Epithelial cell of prostate (primary cell): ENCODE data around the gene HADH.
"Not testable (repeated sequence)": the region's sequence is repeated elsewhere in the genome, so short reads cannot be mapped to it uniquely, and the experiment has no call there.

ENCODE experiments used
- DNase-seq: peaks from one replicate; pipeline ENCODE4 v3.0.0-alpha.2; 2011; ENCODE audit warnings: low read depth, low spot score
- H3K27ac ChIP-seq: fragments of 450-650 bp; 2 replicates; pipeline ENCODE4 v1.5.1; 2017; ENCODE audit warnings: mild to moderate bottlenecking

Gene HADH

DNA sequence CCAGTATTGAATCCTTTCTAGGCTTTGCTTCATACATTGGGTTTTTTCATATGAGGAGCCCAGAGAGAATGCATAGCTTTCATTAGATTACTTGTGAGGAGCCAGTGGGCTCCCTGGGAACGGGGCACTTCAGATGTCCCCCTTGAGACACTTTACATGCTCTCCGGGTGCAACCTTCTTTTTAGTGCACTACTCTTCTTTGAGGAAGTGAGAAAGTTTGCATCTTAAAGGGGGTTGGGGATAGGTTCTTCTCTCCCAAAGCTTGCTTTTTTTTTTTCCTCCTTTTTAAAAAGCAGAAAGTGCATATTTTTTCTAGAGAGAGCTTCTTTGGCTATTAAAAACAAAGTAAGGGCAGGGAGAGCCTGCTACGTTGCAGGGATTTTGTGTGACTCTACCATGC lies 4.3 kb downstream of the HADH start:
- no peak overlapping the region for H3K27ac ChIP-seq
- no peak for DNase-seq

DNA sequence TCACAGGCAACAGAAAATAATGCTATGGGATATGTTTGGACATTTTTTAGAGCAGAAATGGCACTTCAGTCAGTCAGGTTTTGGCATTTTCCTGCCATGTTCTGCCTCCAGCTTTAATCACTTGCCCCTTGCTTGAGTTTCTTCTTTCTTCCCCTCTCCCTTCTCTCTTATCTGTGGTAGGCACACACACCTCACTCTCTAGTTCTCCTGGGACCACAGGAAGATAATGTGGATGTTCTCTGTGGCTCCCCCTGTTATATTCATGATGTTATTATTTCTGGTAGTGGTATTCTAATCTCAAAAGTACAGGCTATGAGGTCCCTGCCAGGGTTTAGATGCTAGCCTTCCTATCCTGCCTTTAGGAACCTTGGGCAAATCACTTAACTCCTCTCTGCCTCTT lies 5.2 kb downstream of the HADH start:
- DNase-seq: no peak
- H3K27ac ChIP-seq: no peak overlapping the region

GRCh38 chr4:107996949-107997788 lies 7.5 kb downstream of the HADH start:
- peak overlapping the region; percentile 24 for H3K27ac ChIP-seq
- DNase-seq: no peak

DNA sequence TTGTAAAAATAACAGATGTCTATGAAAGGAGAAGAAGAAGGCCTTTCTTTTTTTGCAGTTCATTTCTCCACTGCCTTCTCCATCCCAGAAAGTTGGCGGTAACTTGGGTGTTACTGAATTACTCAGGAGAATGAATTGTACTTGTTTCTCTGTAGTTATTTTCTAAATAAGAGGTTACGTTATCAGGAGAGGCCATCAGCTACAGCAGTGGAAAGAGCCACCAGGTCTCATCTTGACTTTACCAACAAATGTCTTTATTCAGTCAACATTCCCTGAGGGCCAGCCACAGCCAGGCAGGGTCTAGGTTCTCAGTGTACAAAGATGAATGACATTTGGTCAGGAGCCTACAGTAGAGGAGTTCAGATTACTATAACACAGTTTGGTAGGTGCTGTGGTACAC lies 8.1 kb downstream of the HADH start:
- DNase-seq: no peak
- H3K27ac ChIP-seq: peak overlapping the region; percentile 24

DNA sequence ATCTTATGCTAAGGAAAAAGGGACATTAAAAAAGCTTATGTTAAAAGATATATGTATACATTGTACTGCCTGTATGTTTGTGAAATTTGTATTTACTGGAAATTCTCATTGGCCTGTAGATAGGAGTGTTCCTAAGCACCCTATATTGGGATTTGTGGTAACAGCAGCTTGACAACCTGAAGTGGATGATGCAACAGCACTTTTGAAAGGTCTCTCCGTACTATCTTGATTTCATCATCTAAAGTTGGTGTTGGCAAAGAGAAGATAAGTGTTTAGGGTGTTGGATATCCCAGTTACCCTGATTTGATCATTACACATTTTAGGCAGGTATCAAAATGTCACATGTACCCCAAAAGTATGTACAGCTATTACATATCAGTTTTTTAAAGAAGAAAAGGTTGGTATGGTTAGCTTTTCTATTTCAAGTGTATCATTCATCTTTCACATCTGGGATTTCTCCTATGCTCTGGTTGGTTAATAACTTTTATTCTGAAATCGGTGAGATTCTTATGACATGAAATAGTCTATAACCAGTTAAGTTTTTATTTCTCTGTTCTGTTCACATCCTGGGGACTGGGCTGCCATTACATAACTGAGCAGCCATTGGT lies 10.3 kb downstream of the HADH start:
- H3K27ac ChIP-seq: no peak overlapping the region
- no peak for DNase-seq

- DNase-seq: no peak
- H3K27ac ChIP-seq: no peak overlapping the region
Measured at GRCh38 chr4:108001540-108002135, 11.9 kb downstream of the HADH start.

- no peak for DNase-seq
- H3K27ac ChIP-seq: no peak overlapping the region
Measured at GRCh38 chr4:108003982-108004515, 14.4 kb downstream of the HADH start.

DNA sequence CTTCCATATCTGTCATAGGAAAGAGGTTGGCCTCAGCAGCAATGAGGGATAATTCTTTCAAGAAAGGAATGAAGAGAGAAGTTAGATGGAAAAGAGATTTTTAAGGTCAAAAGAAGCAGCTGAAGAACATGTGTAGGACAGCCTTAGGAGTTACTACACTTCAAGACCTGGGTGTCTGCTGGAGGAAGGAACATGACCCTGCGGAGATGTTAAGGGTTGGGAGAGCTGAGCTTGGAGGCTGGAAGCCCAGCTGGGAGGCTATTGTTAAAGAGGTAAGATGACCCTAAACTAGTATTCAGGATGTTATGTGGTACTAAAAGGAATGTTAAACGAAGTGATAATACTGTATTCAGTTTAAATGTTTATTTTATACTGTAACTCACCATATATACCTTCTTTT lies 15.0 kb downstream of the HADH start:
- DNase-seq: no peak
- no peak overlapping the region for H3K27ac ChIP-seq

GRCh38 chr4:108005807-108006206 lies 16.1 kb downstream of the HADH start:
- no peak for DNase-seq
- H3K27ac ChIP-seq: no peak overlapping the region

- DNase-seq: no peak
Measured at GRCh38 chr4:108006361-108006760, 16.7 kb downstream of the HADH start.

DNA sequence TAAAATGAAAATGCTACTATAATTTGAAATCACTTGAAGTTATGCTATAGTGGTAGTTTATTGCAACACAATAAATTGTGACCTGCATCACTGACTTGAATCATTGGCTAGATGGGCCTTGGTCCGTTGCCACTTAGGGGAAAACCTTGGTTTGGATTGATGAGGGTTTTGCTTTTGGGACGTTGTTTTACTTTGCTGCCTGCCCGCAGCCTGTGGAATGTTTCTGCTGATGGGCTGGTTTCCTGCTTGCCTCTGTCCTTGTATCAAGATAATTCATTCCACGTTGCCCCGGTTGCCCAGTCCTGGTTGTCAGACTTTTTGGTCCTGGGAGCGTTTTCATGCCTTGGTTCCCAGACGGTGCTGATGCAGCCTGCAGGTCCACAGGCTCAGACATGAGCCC lies 18.3 kb downstream of the HADH start:
- H3K27ac ChIP-seq: peak overlapping the region; percentile 62

More at GRCh38 chr4:108006361-108006760, 16.7 kb downstream of the HADH start:
- H3K27ac ChIP-seq: no peak overlapping the region

DNA sequence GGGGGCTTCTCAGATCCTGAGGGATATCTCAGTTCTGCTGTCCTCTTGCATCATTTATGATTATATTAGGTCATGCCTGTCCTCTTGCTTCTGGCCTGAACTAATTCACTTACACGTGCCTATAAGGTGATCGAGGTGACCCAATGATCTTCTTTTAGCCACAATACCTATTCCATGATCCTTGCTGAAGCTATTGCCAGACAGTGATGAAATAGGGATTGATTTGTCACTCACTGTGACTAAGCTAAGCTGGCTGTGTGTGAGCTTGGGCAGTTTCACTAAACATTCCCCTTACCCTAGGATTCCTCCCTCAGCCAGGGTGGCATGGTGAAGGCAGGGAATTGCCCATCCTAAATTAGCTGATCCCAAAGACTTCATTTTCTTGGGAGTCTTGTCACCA lies 19.0 kb downstream of the HADH start:
- DNase-seq: peak; percentile 70
- peak overlapping the region; percentile 62 for H3K27ac ChIP-seq

More for the DNA sequence above, 18.3 kb downstream of the HADH start:
- no peak for DNase-seq

GRCh38 chr4:108010167-108010566 lies 20.5 kb downstream of the HADH start:
- H3K27ac ChIP-seq: peak overlapping the region; percentile 62
- no peak for DNase-seq

- peak overlapping the region; percentile 13 for H3K27ac ChIP-seq
- DNase-seq: not testable (repeated sequence)
Measured at GRCh38 chr4:108012382-108012781, 22.7 kb downstream of the HADH start.

DNA sequence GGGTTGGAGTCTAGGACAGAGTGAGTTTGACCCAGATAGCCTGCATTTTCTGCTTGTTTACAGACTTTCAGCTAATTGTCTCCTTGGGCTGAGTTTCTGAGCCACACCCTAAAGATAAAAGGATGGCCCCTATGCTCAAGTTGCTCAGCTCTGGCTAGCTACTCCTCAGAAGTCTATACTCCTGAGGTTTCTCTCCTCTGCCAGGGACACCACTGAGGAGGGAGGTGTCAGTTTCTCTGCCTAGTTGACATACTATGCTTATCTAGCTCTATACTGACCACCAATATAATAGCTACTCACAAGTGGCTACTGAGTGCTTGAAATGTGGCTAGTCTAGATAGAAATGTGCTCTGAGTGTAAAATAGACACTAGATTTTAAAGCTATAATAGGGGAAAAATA lies 23.6 kb downstream of the HADH start:
- DNase-seq: no peak
- peak overlapping the region; percentile 13 for H3K27ac ChIP-seq

GRCh38 chr4:108013955-108014354 lies 24.3 kb downstream of the HADH start:
- no peak for DNase-seq
- no peak overlapping the region for H3K27ac ChIP-seq

- no peak for DNase-seq
- no peak overlapping the region for H3K27ac ChIP-seq
Measured at GRCh38 chr4:108018040-108018883, 28.6 kb downstream of the HADH start.

GRCh38 chr4:108018884-108019187 lies 29.1 kb downstream of the HADH start:
- no peak overlapping the region for H3K27ac ChIP-seq
- no peak for DNase-seq

DNA sequence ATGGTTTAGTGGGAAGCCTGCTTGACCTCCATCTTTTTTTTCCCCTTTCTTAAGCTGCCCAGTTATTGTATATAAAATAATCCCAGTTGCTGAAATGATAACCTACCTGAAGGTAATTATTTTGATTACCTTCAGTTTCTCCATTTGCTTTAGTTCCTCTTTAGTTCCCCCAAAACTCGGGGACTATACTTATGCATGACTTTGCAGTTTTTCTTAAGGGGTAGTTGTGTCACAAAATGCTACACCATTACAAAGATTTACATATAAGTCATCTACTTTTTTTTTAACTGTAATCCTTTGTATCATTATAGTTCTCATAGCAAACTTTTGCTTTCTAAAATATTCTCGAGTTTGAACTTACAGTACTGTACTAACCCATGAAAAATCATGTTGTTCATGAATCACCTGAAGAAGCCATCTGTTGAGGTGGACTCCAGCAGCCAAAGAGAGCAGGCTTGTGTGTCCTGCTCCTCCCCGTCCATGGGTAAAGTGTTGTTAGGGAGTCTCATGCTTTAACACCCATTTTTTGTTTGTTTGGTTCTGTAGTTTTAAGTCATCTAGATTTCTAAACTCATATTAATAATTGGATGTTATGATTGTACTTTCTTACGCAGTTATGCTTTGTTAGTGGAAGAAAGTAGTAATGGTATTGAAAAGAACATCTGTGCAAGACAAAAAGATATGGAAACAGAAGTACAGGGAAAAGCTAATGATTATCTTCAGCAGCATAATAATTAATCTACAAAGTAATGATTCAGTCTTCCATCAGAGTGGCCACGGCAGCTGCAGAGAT lies 34.6 kb downstream of the HADH start:
- H3K27ac ChIP-seq: no peak overlapping the region
- DNase-seq: no peak

GRCh38 chr4:108024878-108025165 lies 35.1 kb downstream of the HADH start:
- DNase-seq: no peak
- H3K27ac ChIP-seq: no peak overlapping the region
